SK-MEL-5 (cell line): ENCODE measurements around the gene SLAMF8. TPM values are rescaled to one million over a fixed set of nuclear protein-coding genes. Genes with fewer than 3 reads are reported as not detected.

Experiments used
- DNase-seq: peaks from one replicate; pipeline ENCODE4 v3.0.0-alpha.2; 2016; ENCODE audit warnings: low read depth, low spot score
- in situ Hi-C: cut with HindIII; loops from 2 replicates; pipeline ENCODE4 v1.10.0; 2016; ENCODE audit warnings: low sequenced_read_pairs, high pct_unique_total_duplicates, low pct_unique_long_range_greater_than_20kb
- small RNA-seq, 2 experiments: library from RNA; depleted of rRNA; stranded (forward); fragments of <200 nt; gene quantifications; one replicate each; pipeline ENCODE3, GENCODE V24; 2014
- total RNA-seq: library from RNA; depleted of rRNA; stranded (reverse); fragments of >200 nt; shearing (Covaris generic); gene quantifications from 2 replicates; pipeline ENCODE4 v1.2.3, GENCODE V29; 2014; rRNA removed

The SLAMF8 gene
- total RNA-seq, 1 experiment from 2014 or later: not detected

DNA sequence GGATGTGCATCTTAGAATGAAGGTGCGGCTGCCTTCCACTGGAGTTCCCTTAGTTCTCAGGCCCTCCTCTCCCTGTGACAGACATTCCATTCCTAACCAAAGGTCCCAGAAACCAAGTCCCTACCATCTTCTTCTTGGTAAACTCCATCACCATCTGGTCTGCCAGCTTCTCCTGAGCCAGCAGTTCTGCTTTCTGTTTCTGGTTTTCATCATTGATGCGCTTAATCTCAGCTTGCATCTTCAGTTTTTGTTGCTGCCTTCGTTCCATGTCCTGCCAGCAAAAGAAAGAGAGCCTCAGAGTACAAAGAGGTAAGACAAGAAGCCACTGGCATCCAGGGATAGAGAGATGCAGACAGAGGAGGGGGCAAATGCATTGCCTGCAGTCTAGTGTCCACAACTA, 53.8 kb downstream of the SLAMF8 start:
- in situ Hi-C loops: loop anchor here (25.0 kb wide), 1 partner anchor 93 kb away; the partner anchor contains the start of gene DUSP23

DNA sequence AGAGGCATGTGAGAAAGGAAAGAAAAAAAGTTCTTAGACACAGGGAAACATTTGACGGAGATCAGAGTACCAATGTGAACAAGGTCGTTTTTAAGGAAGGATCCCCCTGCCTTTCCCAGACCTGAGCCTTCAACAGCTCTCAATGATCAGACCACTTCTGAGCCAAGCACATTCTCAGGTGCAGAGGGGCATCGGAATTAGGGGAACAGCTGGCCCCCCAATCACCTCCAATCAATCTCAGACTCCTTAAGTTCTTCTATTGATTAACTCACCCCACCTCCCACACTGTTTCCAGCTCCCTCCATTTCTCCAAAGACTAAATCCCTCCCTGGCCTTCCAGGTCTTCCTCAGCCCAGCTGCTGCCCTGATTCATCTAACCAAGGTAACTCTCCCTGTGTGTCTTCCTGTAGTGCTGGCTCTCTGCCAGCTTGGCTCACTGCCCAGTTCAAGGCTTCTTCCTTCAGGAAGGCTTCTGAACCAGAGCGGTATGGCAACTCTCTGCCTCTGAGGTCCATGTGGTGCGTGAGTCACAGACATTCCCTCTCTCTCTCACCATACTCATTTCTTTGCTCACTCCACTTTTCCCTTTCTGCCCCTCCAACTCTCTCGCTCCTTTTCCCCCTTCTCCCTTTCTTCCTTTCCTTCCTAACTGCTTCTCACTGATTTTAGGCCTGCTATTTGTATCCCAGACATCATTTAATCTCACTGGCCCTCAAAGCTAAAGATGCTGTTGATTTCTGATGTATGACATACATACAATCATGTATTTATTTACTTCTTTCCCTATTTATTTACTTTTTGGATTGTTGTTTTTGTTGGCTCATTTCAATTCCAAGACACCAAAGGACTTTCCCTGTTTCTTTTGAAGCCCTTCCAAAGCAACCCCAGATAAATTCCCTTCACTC, 55.2 kb downstream of the SLAMF8 start:
- in situ Hi-C loops: loop anchor here (25.0 kb wide), 1 partner anchor 95 kb away; the partner anchor contains the start of gene DUSP23

More for the DNA sequence above, 53.8 kb downstream of the SLAMF8 start:
- no peak for DNase-seq

GRCh38 chr1:159882527-159882862, 55.8 kb downstream of the SLAMF8 start:
- DNase-seq: no peak
- in situ Hi-C loops: loop anchor here (25.0 kb wide), 1 partner anchor 95 kb away; the partner anchor contains the start of gene DUSP23

More for the DNA sequence above, 55.2 kb downstream of the SLAMF8 start:
- DNase-seq: peak; percentile 67

DNA sequence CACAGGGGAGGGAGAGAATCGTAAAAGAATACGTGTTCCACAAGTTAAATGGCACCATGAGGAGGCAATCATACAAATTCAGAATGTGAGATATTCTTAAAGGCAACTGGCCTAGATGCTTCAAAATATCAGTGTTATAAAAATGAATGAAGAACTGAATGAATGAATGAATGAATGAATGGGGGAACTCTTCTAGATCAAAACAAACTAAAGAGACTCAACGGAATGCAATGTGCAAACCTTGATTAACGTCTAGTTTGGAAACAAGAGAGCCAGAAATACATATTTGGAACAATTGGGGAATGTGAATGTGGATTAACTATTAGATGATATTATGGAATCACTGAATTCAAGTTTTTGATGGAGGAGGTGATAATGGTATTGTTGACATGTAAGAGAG, 56.5 kb downstream of the SLAMF8 start:
- DNase-seq: no peak
- in situ Hi-C loops: loop anchor here (25.0 kb wide), 1 partner anchor 96 kb away; the partner anchor contains the start of gene DUSP23

DNA sequence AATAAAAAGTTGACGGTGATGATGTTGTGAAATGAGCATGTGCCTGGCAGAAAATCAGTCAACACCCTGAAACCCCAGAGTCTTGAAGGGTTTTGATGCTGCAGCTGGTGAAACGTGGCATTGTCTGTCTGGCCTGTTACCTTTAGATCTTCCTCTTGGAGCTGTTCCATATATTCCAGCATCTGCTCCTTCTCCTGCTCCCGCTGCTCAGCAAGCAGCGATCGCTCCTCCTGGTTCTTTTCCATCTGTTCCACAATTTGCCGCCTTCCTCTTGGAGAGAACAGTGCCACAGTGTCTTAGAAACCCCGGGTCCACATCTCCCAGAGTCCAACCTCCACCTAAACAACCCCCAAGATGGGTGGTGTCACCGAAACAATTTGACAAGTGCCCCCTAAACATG, 57.6 kb downstream of the SLAMF8 start:
- in situ Hi-C loops: loop anchor here (25.0 kb wide), 1 partner anchor 97 kb away; the partner anchor contains the start of gene DUSP23
- no peak for DNase-seq

Small RNA genes lying within 50 kb of the gene (small RNA-seq; reads per million reads assigned to genes)
- gene RF00570: 0 to 0.02 reads per million in 2 experiments

Other genes starting within 250 kb of the SLAMF8 start
- gene APCS, start 239.0 kb upstream of the SLAMF8 start, total RNA-seq: not detected in 2 replicates
- gene CRP, start 112.3 kb upstream of the SLAMF8 start, total RNA-seq: not detected in 2 replicates
- 59.0 and 78.8 TPM in 2 replicates for gene DUSP23, start 45.9 kb upstream of the SLAMF8 start, total RNA-seq
- gene FCRL6, start 24.5 kb upstream of the SLAMF8 start, total RNA-seq: not detected in 2 replicates
- gene VSIG8, start 35.8 kb downstream of the SLAMF8 start, total RNA-seq: not detected in 2 replicates
- gene CFAP45, start 73.3 kb downstream of the SLAMF8 start, total RNA-seq: 0.13 and 0.56 TPM in 2 replicates
- 122 and 128 TPM in 2 replicates for gene TAGLN2, start 98.6 kb downstream of the SLAMF8 start, total RNA-seq
- not detected in 2 replicates for gene IGSF9, start 118.7 kb downstream of the SLAMF8 start, total RNA-seq
- gene SLAMF9, start 127.4 kb downstream of the SLAMF8 start, total RNA-seq: 13.6 and 17.9 TPM in 2 replicates
- 6.3 and 6.4 TPM in 2 replicates for gene PIGM, start 205.1 kb downstream of the SLAMF8 start, total RNA-seq
- 0.11 and 0.26 TPM in 2 replicates for gene KCNJ10, start 243.3 kb downstream of the SLAMF8 start, total RNA-seq